NCI-H1694 (cell line): Measurements from ENCODE around the gene TMEM101.
"Not testable (repeated sequence)": the region's sequence is repeated elsewhere in the genome, so short reads cannot be mapped to it uniquely, and the experiment has no call there.

Experiments used
- DNase-seq: peaks from one replicate; lab custom pipeline; 2025; lab: John Stamatoyannopoulos, UW

The TMEM101 gene

DNA sequence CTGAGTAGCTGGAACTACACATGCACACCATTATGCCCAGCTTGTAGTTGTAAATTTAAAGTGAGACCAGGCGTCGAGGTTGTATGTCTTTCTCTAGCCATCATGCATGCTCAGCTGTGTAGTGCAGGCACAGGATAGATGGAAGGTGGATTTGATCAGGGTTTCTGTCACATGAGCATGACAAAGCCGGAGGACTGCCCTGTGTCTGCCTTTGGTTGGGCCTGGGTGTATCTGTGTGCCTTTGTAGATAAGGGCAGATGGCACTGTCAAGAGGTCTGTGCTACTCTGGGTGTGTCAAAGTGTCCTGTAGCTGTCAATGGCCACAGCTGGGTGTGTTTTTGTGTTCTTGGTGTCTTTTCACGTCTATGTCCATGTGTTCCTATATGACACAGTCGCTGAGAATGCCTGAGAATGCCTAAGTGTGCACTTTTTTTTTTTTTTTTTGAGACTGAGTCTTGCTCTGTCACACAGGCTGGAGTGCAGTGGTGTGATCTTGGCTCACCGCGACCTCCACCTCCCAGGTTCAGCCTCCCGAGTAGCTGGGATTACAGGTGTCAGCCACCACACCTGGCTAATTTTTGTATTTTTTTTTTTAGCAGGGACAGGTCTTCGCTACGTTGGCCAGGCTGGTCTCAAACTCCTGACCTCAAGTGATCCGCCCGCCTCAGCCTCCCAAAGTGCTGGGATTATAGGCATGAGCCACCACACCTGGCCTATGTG is 14.5 kb downstream of the TMEM101 start:
- DNase-seq, result no peak

DNA sequence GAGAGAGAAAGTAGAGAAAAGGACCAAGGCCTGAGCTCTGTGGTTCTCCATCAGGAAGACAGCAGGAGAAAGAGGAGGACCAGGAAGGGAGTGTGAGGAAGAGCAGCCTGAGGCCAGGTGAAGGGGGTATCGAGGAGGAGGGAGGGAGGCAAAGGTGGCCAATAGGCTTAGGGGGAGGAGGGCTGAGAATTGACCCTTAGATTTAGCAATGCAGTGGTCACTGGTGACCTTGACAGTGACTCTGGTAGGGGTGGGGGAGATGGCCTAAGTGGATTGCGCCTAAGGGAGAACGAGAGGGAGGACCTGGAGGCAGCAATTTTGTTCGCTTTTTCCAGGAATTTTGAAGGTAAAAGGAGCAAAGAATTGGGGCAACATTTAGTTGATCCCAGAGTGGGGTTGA is 15.7 kb downstream of the TMEM101 start:
- no peak for DNase-seq

DNA sequence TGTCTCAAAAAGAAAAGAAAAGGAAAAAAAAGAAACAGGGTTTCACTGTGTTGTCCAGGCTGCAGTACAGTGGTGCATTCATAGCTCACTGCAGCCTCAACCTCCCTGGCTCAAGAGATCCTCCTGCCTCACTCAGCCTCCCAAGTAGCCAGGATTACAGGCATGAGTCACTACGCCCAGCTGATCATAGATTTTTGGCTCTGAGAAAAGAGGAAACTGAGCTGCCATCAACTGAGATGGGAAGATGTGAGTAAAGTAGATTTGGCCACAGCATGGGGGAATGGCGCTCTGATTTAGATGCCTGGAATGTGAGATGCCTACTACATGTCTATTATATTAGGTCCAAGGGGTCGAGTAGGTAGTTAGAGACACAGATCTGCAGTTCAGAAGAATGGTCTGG is 16.2 kb downstream of the TMEM101 start:
- no peak for DNase-seq

- not testable (repeated sequence) for DNase-seq
Observed at GRCh38 chr17:43997180-43997579, 17.6 kb downstream of the TMEM101 start.

GRCh38 chr17:43995150-43995471 is 19.7 kb downstream of the TMEM101 start:
- DNase-seq, result no peak

DNA sequence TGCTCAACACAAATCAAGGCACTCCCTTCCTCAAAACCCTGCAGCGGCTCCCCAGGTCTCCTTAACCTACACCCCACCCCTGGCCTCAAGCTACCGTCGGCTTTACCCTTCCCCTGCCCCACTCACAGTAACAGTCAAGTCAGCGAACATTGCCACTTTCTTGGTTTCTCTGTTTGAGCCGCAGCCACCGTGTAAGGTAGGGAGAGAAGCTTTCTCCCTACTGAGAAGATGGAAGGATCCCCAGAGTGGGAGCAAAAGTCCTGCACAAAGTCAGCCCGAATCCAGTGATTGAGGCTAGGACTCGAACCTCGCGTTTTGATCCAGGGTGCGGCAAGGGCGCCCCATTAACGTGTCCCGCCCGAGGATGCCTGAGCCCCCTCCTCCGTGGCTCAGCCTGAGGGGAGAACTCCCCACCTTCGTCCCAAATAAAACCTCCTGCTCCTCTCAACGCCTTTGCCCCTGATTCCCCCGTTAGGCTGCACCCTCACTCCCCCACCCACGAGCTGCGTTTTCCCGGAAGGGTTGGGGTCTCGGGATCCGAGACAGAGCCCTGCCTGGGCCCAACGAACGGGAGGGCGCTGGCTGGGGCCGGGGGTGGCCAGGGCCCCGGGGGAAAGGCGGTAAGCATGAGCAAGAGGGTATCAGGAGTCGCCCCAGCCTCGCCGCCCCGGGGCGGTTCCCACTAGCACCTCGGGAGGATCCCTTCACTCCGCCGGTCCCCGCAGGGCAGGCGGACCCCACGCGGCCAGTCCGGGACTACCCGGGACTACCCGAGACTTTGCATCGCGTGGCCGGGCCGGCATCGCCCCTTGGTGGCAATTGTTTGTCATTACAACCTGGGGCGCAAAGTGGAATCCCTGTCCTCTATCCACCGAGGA is 20.3 kb downstream of the TMEM101 start:
- peak; percentile 60 for DNase-seq

- DNase-seq, result no peak
Observed at GRCh38 chr17:43992641-43993040, 22.1 kb downstream of the TMEM101 start.

DNA sequence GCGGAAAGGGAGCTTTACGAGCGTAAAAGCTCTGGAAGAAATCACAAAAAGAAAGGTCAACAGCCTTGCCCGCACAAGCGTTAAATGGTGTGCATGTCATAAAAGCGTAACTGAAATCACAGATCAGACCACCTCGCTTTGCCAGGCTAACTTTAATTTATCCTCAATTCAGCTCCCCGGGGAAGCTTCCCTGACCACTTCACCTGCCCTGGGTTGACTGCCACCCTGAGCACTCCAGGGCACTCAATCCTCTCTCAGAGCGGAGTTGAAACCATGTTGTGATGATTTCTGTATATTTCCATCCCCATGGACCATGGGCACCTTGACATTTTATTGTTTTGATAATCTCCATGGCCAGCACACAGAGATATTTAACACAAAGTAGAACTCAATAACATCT is 26.5 kb downstream of the TMEM101 start:
- DNase-seq, result no peak

DNA sequence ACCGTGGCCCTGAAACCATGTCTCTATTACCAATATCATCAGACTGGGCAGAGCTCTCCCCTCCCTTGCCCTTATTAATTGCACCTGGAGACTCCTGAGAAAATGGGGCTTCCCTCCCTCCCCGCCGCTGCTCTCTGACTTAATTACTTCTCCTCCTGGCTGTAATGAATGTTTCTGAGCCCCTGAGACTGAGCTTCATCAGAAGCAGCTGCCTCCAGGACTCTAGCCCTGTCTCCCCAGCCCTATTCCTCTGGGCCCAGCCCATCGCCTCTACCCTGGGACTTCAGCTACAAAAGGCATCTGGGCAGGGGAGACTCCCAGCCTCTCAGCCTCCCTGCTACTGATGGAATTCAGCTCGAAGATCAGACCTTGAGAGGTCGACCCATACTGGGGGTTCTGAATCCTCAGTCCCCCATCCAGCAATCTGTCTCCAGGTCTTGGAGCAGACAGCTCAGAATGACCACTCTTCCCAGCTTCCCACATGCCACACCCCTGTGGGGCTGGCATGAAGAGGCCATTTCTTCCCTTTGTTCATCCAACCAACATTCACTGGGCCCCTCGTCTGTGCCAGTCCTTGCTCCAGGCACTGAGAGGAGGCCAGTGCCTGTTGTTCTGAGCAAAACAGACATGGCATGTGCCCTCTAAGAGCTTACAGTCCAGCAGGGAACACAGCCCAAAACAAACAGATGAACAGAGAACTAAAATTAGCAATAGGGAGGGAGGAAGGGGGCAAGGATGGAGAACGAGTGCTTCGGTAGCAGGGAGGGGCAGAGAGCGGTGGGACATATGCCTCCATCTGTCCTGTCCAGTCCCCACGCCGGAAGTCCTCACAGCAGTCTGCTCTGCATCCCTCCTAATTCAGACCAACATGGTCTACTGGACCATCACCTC is 27.4 kb downstream of the TMEM101 start:
- DNase-seq, result no peak

GRCh38 chr17:43986225-43986981 is 28.4 kb downstream of the TMEM101 start:
- no peak for DNase-seq

DNA sequence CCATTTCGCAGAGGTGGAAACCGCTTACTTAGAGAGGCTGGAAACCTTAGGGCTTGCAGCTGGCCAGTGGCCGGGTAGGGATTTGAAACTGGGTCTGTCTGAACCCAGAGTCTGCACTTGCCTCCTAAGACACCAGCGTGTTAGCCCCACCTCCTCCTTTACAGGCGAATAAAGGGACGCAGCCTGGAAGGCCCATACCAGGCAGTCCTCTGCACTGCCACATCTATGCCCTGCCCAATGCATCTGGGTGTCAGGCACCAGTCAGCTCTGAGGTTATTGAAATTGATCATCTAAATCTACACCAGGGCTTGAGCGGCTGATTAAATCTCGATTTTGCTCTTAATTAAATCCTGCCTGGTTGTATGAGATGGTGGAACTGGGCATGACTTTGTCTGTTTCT is 30.2 kb downstream of the TMEM101 start:
- no peak for DNase-seq

- DNase-seq, result peak; percentile 64
Observed at GRCh38 chr17:43983515-43984411, 31.0 kb downstream of the TMEM101 start.

- no peak for DNase-seq
Observed at GRCh38 chr17:43983196-43983514, 31.6 kb downstream of the TMEM101 start.

DNA sequence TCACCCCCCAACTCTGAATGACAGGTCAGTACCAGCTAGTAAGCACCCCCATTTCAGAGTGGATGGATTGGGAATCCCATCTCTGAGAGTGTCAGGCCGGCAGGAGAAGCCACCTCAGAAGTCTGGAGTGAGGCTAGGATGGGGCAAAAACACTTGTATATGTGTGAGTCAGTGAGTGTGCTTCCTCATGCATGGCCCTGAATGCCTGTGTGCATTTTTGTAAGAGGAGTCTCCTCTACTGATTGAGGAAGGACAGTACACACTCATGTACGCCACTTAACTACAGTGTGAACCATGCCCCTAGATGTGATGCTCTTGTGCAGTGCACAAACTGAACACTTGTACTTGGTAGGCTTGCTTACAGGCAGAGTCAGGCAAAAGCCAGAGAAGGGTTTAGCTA is 32.6 kb downstream of the TMEM101 start:
- DNase-seq, result no peak

DNA sequence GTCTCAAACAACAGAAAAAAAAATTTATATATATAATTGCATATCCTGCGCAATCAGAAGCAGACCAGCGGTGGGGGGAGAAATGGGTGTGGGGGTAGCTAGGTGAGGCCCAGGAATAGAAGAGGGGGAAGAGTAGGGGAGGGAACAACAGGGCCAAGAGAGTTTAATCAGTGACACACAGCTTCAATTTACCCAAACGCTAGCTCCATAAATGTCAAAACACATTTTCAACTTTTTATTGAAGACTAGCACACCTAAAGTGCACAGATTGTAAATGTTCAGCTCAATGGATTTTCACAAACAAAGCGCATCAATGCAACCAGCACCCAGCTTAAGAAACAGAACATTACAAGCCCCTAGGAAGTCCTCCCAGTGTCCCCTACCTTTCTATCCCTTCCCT is 35.1 kb downstream of the TMEM101 start:
- no peak for DNase-seq

GRCh38 chr17:43979011-43979410 is 35.8 kb downstream of the TMEM101 start:
- DNase-seq, result no peak

GRCh38 chr17:43978078-43978477 is 36.7 kb downstream of the TMEM101 start:
- DNase-seq, result no peak

DNA sequence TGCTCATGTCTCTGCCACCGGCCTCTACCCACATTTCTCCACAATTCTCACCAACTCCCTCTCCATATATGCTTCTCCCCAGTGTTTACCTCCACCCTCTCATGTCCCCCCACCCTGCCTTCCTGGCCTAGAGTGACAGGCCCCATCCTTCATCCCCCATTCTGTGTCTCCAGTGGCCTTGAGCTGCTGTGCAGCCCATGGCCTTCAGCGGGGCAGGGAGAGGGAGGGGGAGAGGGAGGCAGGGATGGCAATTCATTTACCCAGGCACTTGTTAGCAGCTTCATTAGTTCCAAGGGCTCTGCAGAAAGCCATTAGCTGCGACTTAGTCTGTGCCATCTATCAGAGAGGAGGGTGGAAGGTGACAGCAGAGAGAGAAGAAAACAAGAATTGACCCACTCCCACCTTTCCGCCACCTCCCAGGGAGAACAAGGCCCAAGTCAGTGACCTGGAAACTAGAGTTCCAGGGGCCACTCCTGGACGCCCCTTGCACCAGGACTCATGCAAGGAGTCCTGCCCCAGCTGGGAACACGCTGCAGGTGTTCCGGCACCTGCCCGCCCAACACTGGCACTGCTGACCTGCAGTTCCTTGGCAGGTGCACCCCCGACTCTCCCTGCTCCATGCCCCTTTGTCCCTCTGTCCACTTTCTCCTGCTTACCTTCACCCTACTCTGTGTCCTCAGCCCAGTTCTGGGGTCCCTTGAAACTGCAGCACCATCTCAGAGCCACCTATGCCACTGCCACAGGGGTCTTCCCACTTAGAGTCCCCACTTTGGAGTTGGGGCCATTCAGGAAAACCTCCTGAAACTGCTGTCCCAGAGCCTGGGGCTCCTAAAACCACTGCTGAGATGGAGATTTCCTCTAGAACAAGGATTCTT is 37.6 kb downstream of the TMEM101 start:
- no peak for DNase-seq

- no peak for DNase-seq
Observed at GRCh38 chr17:43975898-43976297, 38.9 kb downstream of the TMEM101 start.
